ENCODE data around the gene FAM50B. TPM values are rescaled to one million over a fixed set of nuclear protein-coding genes. Genes with fewer than 3 reads are reported as not detected.
A peak's percentile ranks its signal among the peaks of the same experiment; 100 is the strongest.

FAM50B gene
- total and polyA plus RNA-seq, 2 of the 13 experiments (the other 11 are each of a cell fraction or from before 2014, with no cell fraction given): 0.05 TPM; not detected in 1

- TF ChIP-seq FOXP1 (IDR thresholded peaks at IDR 0.05) (no peak), FOXP1 (CRISPR knock-in tag; IDR thresholded peaks at IDR 0.05) (no peak), ZNF549 (CRISPR knock-in tag; IDR thresholded peaks at IDR 0.05) (no peak), SP5 (CRISPR knock-in tag; IDR thresholded peaks at IDR 0.05; ENCODE audit: borderline replicate concordance, low read depth) (no peak), GFI1 (CRISPR knock-in tag; IDR thresholded peaks at IDR 0.05; ENCODE audit: borderline replicate concordance) (no peak), NRL (CRISPR knock-in tag; IDR thresholded peaks at IDR 0.05; ENCODE audit: borderline replicate concordance) (no peak), ZNF777 (CRISPR knock-in tag; IDR thresholded peaks at IDR 0.05) (no peak), ZNF670 (CRISPR knock-in tag; IDR thresholded peaks at IDR 0.05; ENCODE audit: borderline replicate concordance) (no peak), KLF11 (CRISPR knock-in tag; IDR thresholded peaks at IDR 0.05) (no peak), GPBP1L1 (CRISPR knock-in tag; IDR thresholded peaks at IDR 0.05) (no peak), ARNT2 (CRISPR knock-in tag; IDR thresholded peaks at IDR 0.05; ENCODE audit: low read depth) (no peak), ZNF770 (CRISPR knock-in tag; IDR thresholded peaks at IDR 0.05) (no peak), MXI1 (IDR thresholded peaks at IDR 0.05; ENCODE audit: borderline replicate concordance, low read depth, low read length) (no peak; the same call in 2 of the 3 replicates), ATF4 (CRISPR knock-in tag; IDR thresholded peaks at IDR 0.05) (no peak; a peak in 1 of 4 replicates), RFX3 (CRISPR knock-in tag; IDR thresholded peaks at IDR 0.05) (no peak), MYC (CRISPR knock-in tag; IDR thresholded peaks at IDR 0.05; ENCODE audit: borderline replicate concordance) (no peak; the same call in 1 of the 2 replicates), ZNF496 (CRISPR knock-in tag; IDR thresholded peaks at IDR 0.05; ENCODE audit: insufficient replicate concordance) (no peak), ZNF530 (CRISPR knock-in tag; IDR thresholded peaks at IDR 0.05; ENCODE audit: low read depth) (no peak), ATF3 (CRISPR knock-in tag; IDR thresholded peaks at IDR 0.05) (0 out of 2 replicates have a peak, but pooled peaks have one; percentile 14), CREB3 (CRISPR knock-in tag; IDR thresholded peaks at IDR 0.05) (no peak), ZNF446 (CRISPR knock-in tag; IDR thresholded peaks at IDR 0.05) (no peak), MTA1 (CRISPR knock-in tag; IDR thresholded peaks at IDR 0.05; ENCODE audit: borderline replicate concordance) (no peak), TOPORS (CRISPR knock-in tag; IDR thresholded peaks at IDR 0.05) (no peak), ZNF724P (CRISPR knock-in tag; IDR thresholded peaks at IDR 0.05; ENCODE audit: borderline replicate concordance) (no peak), ZNF282 (IDR thresholded peaks at IDR 0.05; ENCODE audit: partially characterized antibody) (no peak), ZNF343 (CRISPR knock-in tag; IDR thresholded peaks at IDR 0.05) (no peak), ARNT (IDR thresholded peaks at IDR 0.05) (no peak)
Measured at GRCh38 chr6:3885262-3886036, 36.3 kb downstream of the FAM50B start (continued).

Measured in HepG2 (cell line).